HTERT RPE-1 (cell line): ENCODE results near the gene PON1.

ENCODE experiments used
- in situ Hi-C: fragments of 300-500 bp; cut with MboI; formaldehyde crosslinking; loops from 4 replicates; pipeline ENCODE4 v1.14.3; 2020; ENCODE audit warnings: low sequenced_read_pairs

The PON1 gene

DNA sequence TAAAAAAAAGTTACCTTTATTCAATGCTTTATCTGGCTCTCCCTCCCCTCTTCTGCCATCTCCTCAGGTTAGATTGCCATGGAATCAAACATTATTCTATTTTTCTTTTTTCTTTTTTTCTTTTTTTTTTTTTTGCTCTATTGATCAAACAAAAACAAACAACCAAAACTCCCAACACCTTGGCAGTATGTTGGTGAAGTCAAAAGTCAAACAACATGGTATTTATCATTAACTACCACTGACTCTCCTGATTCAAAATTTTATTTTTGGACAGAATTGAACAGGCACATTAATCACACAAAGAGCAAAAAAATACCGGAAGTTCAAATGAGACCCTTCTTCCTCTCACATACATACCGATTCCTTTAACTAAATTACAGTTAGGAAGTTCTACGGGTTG lies 6.4 kb downstream of the PON1 start:
- in situ Hi-C loops, result no loop called here

DNA sequence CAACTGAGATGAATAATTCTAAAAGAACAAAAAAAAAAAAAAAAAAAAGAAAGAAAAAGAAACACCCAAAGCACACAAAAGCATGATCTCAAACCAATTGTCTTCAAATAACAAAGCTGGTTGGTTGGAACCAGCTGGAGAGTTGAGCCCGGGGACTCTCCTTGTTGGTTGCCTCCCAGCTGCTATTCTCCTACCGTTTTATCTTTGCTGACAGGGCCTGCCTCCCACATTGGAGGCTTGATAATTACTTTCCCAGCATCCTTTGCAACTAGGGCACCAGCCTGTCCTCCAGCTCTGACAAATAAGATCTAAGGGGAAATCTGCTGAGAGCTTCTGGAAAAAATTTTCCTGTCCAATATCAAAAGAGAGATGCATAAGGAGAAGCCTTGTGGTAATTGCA lies 6.8 kb downstream of the PON1 start:
- in situ Hi-C loops, result no loop called here

DNA sequence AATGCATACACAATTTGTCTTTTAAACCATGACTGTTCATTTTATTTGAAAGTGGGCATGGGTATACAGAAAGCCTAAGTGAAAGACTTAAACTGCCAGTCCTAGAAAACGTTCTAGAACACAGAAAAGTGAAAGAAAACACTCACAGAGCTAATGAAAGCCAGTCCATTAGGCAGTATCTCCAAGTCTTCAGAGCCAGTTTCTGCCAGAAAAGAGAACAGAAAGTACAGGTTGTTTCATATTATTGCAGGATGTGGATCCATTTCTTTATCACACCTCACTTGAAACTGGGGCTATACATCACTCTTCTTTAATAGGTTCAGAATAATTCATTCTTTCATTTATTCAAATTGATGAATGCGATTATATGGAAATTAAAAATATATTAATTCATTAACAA lies 7.7 kb downstream of the PON1 start:
- in situ Hi-C loops, result no loop called here

DNA sequence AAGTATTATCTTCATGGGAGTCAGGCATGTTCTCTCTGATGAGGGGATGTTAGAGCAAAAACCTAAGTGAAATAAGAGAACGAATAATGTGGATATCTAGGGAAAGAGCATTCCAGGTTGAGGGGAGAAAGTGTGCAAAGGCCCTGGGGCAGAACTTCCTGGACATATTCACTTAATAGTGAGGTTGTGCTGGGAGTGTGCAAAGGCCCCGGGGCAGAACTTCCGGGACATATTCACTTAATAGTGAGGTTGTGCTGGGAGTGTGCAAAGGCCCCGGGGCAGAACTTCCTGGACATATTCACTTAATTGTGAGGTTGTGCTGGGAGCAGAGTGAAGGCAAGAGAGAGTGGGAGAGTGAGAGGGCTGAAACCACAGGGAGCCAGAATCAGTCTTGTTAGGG lies 11.8 kb downstream of the PON1 start:
- in situ Hi-C loops, result no loop called here

DNA sequence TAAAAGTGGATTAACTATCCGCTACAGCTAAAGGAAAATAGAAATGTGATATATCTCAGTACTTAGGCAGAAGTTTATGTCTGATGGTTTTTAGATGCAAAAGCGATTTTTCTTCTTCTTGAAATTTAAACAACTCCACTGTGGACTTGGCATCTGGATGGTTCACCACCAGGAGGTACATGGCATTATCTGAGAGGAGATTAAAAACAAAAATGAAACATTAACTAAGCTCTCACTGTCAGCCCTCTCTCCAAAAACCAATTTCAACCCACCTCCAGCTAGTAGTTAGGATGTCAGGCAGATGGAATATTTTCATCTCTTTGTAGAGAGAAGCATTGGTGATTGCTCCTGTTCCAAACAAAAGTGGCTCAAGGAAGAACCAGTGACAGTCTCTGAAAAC lies 12.9 kb downstream of the PON1 start:
- in situ Hi-C loops, result no loop called here

DNA sequence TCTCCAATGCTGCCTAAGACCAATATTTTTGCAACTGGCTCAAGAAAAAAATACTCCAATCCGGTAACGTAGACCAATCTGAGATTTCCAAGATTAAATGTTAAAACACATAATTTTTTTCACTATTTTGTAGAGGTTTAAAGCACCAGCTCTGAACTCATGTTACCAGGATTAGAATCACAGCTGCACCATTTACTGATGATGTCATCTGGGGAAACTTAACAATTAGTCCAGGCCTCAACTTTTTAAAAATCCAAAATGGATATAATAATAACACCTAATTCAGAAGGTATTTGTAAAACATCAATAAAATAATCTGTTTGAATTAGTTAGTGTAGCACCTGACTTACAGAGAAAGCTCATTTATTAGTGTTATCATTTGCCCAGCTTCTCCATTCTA lies 14.4 kb downstream of the PON1 start:
- in situ Hi-C loops, result no loop called here

DNA sequence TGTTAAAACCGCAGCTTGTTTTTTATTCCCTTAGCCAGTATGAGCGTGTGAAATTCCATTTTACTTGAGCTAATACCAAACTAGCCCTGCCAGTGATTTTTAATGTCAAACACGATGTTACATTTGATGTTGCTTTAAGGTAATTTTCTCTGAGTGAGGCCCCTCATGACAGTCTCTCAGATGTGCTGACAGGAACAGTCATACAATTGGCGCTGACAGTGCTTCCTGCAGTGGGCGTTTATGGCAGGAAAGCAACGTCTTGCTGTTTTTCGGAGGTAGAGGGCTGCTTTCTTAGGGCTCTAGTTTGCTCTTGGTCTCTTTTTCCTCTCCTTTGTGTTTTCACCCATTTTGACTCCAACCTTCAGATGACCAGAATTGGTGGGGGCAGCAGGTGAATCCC lies 19.3 kb downstream of the PON1 start:
- in situ Hi-C loops, result no loop called here

DNA sequence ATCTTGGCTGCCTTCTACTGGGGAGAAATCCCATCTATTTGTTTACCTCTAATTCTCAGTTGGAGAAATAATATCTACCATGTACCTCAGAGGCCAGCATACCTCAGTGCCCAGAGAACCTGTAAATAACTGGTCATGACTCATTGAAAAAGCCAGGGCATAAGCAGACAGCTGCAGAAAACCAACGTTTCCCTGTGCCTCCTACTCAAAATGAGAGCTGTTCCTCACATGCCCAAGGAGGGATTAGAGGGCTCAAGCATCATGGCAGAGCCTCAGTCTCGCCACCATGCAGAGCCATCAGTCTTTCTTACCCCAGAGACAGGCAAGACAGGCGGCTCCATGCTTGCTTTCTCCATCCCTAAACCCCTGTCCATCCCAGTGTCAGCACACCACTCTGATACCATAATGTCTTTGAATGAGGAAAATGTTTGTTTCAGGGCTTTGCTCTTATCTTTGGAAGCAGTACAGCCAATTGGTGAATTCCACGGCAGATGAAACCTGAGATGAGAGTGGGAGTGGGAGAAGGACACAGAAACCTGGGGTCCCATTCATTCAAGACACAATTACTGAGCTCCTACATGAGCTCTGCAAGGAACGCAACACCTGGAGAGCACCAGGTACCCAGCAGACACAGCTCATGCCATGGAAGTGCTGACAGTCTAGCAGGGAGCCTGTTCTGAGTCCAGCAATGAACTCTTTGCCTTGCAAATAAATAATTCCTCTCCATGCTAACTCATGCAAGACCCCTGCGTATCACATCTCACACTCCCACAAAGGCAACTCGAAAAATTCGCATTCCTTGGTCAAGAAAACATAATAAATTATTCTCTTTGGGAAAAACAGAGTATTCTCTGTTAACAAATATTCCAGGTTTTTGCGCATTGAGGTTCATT lies 21.1 kb downstream of the PON1 start:
- in situ Hi-C loops, result no loop called here

DNA sequence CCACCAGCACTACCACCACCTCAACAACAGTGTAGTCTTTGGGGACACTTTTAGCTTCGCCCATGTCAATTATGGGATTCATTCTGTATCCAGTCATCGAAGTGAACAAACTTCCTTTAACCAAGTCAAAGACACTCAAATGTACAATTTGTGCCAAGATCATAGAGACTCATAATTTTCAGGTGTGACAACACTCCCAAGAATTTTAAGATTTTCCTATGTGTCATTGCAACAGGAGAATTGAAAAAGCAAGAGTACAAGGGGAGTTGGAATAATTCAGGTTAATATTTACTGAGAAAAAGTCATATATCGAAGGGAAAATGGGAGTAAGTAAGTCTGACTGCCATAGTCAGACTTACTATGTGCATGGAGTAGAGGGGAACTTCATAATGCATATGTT lies 26.2 kb downstream of the PON1 start:
- in situ Hi-C loops, result no loop called here

DNA sequence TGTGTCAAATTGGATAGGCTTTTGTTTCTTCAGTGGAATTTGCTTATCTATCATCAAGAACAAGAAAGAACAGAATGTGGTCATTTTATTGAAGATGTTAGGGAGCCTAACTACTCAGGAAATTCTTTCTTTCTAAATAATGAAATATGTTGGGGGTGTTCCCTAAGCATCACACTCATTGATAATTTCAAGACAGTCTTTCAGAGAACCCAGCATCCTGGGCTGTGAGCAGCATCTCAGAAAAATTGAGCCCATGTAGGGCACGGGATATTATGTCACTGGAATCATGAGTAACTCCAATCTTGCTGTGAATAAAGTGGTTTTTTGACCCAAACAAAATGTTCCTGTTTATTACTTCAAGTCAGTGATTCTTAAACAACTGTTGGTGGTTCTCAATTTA lies 27.3 kb downstream of the PON1 start:
- in situ Hi-C loops, result no loop called here

DNA sequence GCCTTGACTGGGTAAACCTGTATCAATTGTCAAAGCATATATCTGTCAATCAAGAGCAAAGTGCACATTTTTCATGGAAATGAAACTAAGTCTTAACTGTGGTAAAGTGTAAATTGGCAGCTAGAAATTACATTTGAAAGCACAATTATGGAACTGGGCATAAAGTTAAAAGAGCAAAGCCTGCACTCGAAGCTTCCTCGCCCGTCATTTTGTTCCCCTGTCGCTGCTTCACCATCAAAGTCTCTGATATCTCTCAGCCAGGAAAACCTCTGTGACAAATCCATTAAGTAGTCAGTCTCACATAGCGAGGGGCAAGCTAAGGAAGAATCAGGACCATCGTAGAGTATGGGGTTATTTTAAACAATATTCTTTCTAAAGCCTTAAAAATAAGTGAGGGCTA lies 27.9 kb downstream of the PON1 start:
- in situ Hi-C loops, result no loop called here

DNA sequence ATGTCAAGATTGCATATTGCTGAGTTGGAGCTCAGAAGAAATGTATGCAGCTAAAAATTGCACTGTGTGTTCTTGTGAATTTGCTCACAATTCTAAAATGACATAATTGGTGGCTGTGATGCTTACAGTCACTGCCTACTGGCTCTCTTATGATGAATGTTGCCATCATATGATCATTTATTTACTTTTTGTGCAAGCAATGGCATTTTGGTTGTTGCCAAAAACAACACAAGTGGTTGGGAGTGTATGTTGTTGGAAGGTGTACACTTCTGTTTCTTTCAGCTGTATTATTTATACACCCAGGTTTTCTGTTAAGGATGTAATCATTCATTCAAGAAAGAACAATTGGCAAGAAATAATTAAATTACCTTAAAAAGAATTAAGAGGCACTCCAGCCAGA lies 28.9 kb downstream of the PON1 start:
- in situ Hi-C loops, result no loop called here

DNA sequence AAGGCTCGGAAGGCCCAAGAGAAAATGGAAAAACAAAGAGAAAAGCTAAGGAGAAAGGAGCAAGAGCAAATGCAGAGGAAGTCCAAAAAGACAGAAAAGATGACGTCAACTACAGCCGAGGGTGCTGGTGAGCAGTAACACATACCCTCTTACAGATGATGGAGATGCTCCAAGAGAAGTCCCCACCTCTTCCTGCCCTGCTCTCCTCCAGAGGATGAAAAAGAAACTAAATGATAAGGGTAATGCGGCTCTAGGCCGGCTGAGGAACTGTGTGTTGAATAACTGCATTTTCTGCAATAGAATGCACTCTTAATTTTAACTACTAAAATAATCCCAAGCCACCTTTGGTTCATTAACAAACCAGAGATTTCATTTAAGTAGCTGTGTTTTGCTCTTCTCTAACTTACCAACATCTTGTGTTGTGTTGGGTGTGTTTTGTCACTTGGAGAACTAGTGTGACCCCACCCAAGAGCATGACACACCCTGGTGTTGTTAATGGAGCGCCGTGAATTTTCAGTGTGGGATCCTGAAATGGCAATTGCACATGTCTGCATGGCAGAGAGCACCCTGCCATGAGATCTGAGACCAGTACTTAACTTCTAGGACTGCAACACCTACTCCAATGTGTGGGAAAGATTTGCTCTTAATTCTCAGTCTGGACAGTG lies 34.0 kb downstream of the PON1 start:
- in situ Hi-C loops, result no loop called here

DNA sequence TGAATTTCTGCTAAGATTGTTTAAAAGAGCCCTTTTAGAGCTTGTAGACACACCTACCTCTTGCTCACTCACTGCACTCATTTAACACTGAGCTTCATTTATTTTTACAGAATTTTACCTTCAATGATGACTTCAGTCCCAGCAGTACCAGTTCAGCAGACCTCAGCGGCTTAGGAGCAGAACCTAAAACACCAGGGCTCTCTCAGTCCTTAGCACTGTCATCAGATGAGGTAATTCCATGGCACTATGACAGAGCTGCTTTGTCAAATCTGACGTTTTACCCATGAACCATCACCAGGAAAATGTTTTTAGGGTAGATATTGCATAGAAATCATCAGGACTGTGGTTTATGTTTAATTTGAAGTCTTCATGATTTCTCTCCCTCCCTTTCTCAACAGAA lies 38.2 kb downstream of the PON1 start:
- in situ Hi-C loops, result no loop called here

DNA sequence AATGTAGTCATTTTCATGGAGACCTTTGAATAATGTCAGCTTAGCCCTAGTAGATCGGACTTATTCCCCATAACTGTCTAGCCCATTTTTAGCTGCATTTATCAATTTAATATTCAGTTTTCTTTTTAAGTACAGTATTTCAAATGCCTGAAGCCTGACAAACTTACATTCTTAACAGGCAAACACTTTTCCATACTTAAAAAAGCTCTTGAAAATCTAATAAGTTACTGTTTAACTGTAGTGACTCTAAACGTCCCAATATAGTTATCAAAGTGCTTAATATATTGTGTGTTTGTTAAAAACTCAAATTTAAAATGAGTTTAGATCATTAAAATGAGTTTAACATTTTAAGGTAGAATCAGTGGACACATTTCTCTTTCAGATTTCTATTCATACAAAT lies 44.9 kb downstream of the PON1 start:
- in situ Hi-C loops, result no loop called here

DNA sequence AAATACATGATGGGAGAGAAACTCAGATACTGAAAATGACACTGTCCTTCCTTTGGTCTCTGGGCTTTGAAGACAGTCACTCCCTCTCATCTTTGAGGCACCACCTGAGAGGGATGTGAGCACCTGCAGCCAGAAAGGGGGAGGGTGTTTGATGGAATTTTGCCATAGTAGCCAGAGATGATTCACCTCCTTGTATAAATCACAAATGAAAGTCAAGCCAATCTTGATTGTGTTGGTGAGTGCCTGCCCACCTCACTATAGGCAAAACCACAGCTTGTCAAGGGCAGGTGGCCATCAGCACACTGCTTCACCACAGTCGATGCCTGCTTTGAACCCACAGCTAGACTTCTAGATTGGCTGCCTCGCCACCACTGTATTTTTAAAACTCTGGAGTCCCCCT lies 48.2 kb downstream of the PON1 start:
- in situ Hi-C loops, result no loop called here

DNA sequence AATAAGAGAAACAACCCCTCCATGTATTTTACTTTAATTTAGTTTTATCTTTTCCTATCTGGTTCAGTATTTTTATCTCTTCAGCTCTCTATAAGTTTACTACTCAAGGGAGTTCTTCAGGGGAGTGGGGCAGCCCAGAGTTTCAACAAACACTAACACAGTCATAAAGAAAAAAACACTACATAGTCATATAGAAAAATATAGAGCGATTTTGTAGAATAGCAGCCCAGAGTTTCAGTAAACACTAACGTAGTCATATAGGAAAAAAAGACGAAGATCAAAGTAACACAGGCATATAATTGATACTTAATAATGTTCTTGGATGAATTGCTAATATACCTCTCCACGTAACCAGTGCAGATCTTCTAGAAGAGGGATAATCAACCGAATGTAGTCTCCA lies 54.7 kb downstream of the PON1 start:
- in situ Hi-C loops, result no loop called here

DNA sequence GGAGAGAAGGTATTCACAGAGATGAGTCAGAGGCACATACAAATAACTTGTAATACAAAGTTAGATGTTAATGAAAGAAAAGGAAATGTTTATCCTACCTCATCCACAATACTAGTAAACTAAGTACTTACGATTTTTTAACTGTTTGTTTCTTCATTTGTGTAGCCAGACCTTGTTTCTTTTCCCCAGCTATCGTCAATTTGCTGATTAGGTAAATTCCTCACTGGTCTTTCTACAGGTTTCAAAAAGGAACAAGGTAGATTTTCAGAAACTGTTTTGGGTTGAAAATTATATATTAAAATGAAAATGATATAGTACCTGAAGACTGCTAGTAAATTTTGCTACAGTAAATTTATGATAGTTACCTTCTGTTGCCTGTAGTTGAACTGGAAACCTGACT lies 56.6 kb downstream of the PON1 start:
- in situ Hi-C loops, result no loop called here

DNA sequence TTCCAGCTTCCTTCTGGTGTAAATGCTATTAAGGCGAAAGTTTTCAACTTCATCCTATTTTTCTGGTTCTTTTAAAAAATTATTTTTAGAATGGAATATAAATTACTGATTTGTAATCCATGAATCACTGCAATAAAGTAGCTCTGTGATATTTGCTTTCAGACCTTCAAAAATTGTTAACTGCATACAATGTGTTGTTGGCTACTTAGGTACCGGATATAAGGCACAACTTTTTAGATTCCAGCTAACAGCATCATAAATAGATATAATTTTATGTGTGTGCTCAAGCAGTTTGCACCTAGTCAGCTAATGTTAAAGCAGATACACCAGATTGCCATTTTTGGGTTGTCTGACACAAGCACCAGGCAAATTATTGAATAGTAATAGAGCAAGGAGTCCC lies 58.7 kb downstream of the PON1 start:
- in situ Hi-C loops, result no loop called here

DNA sequence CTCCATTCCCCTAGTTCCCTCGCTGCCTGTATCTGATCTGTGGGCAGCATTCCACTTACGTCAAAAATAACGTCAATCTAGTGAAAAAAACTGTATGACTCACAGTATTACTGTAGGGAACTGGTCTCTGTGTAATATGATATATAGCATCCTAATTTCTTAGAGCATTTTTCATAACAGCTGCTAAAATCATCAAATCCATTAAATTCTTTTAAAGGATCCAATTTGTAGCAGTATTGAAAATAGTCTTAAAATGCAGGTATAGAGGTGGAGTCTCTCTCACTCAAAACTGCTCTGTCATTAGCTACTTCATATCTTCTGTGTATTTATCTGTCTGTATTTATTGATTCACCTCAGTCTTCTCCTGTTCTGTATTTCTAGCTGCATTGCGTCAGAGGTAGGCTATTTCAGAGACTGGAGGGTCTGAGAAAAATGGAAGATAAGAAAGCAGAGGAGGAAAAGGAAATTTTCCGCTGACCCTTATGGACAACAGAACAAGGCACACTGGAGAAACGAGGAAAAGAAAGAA lies 59.9 kb downstream of the PON1 start:
- in situ Hi-C loops, result no loop called here

DNA sequence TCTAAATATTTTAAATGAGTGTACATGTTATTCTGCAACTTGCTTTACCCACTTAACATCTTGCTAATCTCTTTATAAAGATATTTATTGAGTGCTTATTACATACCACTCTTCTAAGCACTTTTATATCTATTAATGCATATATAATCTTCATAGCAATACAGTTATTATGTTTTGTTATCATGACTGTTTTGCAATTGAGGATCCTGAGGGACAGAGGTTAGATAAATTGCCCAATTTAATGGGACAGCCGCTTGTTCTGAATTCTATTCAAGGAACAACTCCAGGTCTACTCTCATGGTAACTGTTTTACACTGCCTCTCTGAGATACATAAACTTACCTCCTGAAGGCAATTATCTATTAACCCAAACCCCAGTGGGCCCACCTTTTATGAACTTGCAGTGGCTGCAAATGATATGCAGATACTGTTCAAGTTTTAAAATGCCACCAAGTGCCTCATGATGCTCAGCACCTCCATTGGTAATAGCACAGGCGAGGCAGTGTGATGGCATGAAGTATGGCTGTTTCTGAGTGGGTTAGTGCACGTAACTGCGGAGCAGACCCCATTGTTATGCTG lies 60.5 kb downstream of the PON1 start:
- in situ Hi-C loops, result no loop called here

DNA sequence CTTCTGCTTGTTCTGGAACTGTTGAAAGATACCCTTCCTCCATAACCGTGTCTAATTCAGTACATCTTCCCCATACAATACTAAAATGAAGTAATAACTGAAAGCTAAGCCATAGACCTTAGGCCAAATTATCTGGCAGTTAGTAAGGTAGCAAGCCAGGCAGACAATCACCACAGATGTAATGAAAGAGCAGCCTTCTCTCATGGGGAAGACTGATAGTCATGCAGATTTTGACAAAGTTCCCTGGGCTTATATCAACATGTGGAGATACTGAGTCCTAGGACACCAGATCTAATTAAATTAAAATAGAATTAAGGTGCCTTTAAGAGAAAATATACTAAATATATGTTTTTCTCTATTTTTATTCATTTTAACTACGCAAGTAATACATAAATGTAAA lies 61.5 kb downstream of the PON1 start:
- in situ Hi-C loops, result no loop called here
